GM18505 (cell line): ENCODE data around the gene SYNGR4.

Experiments used
- ATAC-seq: cut with Tn5 transposase; IDR thresholded peaks from one replicate; pipeline ENCODE4 v1.9.1; 2021; ENCODE audit not compliant: unreplicated experiment
- POLR2A ChIP-seq: IDR thresholded peaks from 4 replicates; pipeline ENCODE4 v1.6.1; 2011; ENCODE audit warnings: borderline replicate concordance; ENCODE audit not compliant: insufficient read depth, insufficient read length; ENCODE audit errors: extremely low read depth

The SYNGR4 gene

GRCh38 chr19:48401287-48401686, 37.1 kb downstream of the SYNGR4 start:
- no peak for TF ChIP-seq POLR2A
- ATAC-seq, result no peak

DNA sequence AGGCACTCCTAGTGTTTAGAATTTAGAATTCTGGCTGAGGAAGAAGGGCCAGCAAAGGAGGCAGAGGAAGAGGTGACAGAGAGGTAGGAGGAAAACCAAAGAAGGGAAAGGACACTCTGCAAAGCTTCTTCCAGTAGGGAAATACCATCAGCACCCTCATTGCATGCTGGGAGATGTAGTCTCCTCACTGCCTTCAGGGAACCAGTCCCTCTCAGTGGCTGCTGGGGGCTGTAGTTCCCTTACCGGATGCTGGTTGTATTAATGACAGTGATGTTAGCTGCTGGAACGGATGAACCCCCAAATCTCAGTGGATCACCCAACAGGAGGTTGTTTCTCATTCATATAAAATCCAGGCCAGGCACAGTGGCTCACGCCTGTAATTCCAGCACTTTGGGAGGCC, 39.4 kb downstream of the SYNGR4 start:
- TF ChIP-seq POLR2A, result no peak
- no peak for ATAC-seq

DNA sequence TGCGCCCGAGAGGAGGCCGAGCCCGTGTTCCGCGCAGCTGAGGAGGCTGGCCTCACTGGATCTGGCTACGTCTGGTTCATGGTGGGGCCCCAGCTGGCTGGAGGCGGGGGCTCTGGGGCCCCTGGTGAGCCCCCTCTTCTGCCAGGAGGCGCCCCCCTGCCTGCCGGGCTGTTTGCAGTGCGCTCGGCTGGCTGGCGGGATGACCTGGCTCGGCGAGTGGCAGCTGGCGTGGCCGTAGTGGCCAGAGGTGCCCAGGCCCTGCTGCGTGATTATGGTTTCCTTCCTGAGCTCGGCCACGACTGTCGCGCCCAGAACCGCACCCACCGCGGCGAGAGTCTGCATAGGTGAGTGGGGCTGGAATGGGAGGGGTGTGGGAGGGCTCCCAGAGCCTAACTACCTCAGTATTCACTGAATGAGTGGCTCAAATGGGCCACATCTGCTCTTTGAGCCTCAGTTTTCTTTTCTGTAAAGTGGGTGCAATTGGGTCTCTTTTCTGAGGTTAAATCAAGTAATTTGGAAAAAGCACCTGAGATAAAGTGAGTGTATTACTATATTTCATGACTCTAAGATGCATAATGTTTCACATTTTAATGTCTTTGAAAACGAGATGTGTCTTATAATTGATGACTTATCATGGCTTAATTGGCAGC, 41.0 kb downstream of the SYNGR4 start:
- no peak for TF ChIP-seq POLR2A
- no peak for ATAC-seq

DNA sequence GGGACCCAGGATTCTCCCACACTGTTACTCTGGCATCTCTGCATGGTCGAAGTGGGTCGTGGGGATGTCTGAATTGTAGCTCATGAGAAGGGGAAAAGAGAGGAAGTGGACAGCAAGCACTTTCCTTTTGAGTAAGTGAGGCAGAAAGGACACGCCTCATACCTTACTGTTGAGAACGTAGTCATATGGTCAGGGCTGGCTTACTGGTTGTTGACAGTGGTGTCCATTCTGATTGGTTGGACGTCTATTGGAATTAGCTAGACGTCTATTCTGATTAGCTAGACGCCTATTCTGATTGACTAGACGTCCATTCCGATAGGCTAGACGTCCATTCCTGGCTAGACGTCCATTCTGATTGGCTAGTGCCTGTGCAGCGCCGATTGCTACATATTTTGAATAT, 41.7 kb downstream of the SYNGR4 start:
- no peak for ATAC-seq
- no peak for TF ChIP-seq POLR2A

GRCh38 chr19:48413879-48414587, 49.9 kb downstream of the SYNGR4 start:
- no peak for ATAC-seq

GRCh38 chr19:48415395-48415794, 51.2 kb downstream of the SYNGR4 start:
- no peak for TF ChIP-seq POLR2A
- ATAC-seq, result no peak

More at GRCh38 chr19:48413879-48414587, 49.9 kb downstream of the SYNGR4 start:
- no peak for TF ChIP-seq POLR2A

- no peak for ATAC-seq
- TF ChIP-seq POLR2A, result no peak
These were observed 51.6 kb downstream of the SYNGR4 start for GRCh38 chr19:48415806-48416221.

GRCh38 chr19:48417421-48417820, 53.3 kb downstream of the SYNGR4 start:
- no peak for ATAC-seq
- no peak for TF ChIP-seq POLR2A

DNA sequence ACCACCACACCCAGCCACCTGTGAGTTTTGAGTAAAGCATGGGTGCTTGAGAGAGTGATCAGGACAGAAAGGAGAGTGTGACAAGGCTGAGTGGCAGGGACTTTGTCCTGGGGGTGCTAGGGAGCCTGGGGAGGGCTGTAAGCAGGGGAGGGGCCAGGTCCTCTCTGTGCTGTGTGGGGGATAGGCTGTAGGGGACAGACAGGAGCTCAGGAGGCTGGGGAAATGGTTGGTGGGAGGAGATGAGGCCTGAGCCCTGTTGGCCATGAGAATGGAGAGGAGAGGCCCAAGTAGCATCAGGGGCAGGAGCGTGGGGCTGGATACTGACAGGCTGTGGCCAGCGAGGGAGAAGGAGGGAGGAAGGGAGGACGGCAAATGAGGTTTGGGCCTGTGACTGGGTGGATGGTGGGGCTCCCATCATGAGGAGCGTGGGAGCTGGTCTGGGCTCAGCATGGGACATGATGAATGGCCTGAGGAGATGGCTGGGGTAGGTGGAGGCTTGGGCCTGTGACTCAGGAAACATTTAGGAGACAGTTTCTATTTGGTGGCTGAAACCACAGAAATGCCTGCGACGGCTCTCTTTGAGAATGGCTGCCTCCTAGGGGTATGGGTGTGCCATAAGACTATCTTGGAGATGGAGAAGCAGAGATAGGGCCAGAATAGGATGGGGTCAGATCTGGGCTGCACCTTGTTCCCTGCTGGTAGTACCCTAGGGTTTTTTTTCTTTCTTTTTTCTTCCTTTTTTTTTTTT, 54.3 kb downstream of the SYNGR4 start:
- ATAC-seq, result no peak
- TF ChIP-seq POLR2A, result no peak

DNA sequence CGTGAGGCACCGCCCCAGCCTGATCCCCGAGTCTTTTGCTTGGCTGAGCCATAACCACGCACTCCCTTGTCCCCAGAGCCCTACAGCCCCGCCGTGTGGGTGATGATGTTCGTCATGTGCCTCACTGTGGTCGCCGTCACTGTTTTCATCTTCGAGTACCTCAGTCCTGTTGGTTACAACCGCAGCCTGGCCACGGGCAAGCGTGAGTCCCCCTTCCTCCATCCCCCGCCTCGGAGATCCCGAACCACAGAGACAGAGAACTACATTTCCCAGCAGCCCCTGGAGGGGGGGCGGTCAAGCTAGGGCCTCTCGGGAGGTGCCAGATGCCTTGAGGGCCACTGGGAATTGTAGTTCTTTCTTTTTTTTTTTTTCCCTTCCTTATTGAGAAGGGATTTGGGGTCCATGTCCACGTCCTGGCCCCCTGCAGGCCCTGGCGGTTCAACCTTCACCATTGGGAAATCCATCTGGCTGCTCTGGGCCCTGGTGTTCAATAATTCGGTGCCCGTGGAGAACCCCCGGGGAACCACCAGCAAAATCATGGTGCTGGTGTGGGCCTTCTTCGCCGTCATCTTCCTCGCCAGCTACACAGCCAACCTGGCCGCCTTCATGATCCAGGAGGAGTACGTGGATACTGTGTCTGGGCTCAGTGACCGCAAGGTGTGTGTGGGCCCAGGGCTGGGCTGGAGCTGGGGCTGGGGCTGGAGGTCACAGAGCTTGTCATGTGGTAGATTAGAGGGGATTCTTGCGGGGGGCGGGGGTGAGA, 55.2 kb downstream of the SYNGR4 start:
- TF ChIP-seq POLR2A, result no peak
- no peak for ATAC-seq

DNA sequence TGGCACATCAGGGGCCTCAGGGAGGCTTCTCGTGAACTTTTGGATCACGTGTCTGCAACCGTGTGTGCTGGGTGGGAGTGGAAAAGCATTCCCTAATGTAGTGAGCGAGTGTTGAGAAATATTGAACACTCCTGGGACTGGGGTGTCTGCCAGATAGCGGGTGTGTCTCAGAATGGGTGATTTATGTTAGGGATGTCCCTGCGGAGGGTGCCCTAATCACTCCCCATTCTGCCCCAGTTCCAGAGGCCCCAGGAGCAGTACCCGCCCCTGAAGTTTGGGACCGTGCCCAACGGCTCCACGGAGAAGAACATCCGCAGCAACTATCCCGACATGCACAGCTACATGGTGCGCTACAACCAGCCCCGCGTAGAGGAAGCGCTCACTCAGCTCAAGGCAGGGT, 57.4 kb downstream of the SYNGR4 start:
- TF ChIP-seq POLR2A, result no peak
- ATAC-seq, result no peak

DNA sequence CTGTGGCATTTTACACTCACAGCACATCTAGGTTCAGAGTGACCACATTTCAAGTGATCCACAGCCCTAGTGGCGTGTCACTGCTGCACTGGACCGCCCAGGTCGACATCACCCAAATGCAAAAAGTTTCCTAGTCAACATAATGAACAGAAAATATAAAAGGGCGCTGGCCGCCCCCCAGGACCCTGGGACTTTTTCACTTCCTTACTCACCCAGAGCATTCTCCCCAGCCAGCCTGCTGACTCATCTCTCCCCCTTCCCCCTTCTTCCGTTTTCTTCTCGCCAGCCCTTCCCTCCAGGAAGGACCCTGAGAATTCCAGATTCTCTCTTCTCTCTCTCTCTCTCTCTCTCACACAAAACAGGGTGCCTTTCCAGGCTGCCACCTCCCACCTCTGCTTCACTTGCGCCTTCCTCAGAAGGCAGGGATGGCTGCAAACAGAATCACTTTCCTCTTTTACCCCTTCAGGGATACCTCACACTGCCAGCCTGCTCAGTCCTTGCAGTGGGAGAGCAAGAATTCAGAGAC, 60.6 kb downstream of the SYNGR4 start:
- no peak for ATAC-seq
- no peak for TF ChIP-seq POLR2A
